Neural progenitor cell (in vitro differentiated cells): ENCODE measurements around the gene XPO5. TPM values are rescaled to one million over a fixed set of nuclear protein-coding genes. Genes with fewer than 3 reads are reported as not detected.

ENCODE experiments used
- DNase-seq: peaks from one replicate; pipeline ENCODE4 v3.0.0-alpha.2; 2016; ENCODE audit warnings: low spot score
- H2AFZ ChIP-seq: fragments of 200-600 bp; sonication (generic); replicated peaks from 2 replicates; pipeline ENCODE4 v1.6.1; 2016; ENCODE audit warnings: antibody characterized with exemption
- H3F3A ChIP-seq: fragments of 200-600 bp; sonication (generic); 2 replicates; pipeline ENCODE4 v1.6.1; 2016; ENCODE audit warnings: antibody characterized with exemption, low read depth
- H3K27ac ChIP-seq: fragments of 200-600 bp; sonication (generic); 2 replicates; pipeline ENCODE4 v1.5.1; 2016; ENCODE audit warnings: mild to moderate bottlenecking
- H3K27me3 ChIP-seq: fragments of 200-600 bp; sonication (generic); 2 replicates; pipeline ENCODE4 v1.6.1; 2016; ENCODE audit warnings: mild to moderate bottlenecking, moderate library complexity
- H3K36me3 ChIP-seq: fragments of 200-600 bp; sonication (generic); 2 replicates; pipeline ENCODE4 v1.5.1; 2016
- H3K4me1 ChIP-seq: fragments of 200-600 bp; sonication (generic); 2 replicates; pipeline ENCODE4 v1.6.1; 2016; ENCODE audit warnings: mixed run types
- H3K4me2 ChIP-seq: fragments of 200-600 bp; sonication (generic); 2 replicates; pipeline ENCODE4 v1.6.1; 2016
- H3K4me3 ChIP-seq: fragments of 200-600 bp; sonication (generic); 2 replicates; pipeline ENCODE4 v1.5.1; 2016
- H3K79me2 ChIP-seq: fragments of 200-600 bp; sonication (generic); 2 replicates; pipeline ENCODE4 v1.6.1; 2016; ENCODE audit warnings: low read depth
- H3K9ac ChIP-seq: fragments of 200-600 bp; sonication (generic); 2 replicates; pipeline ENCODE4 v1.6.1; 2016
- H3K9me3 ChIP-seq: fragments of 200-600 bp; sonication (generic); 2 replicates; pipeline ENCODE4 v1.5.1; 2016; ENCODE audit warnings: low read depth
- H4K20me1 ChIP-seq: fragments of 200-600 bp; sonication (generic); 2 replicates; pipeline ENCODE4 v1.6.1; 2016; ENCODE audit warnings: low read depth
- H3K27ac Mint-ChIP-seq: 3 replicates; pipeline ENCODE4 v1.8.0; 2021; ENCODE audit warnings: mixed read lengths
- H3K27me3 Mint-ChIP-seq: 2 replicates; pipeline ENCODE4 v1.8.0; 2022; ENCODE audit warnings: low read depth, mild to moderate bottlenecking, inconsistent platforms, moderate library complexity, mixed read lengths; ENCODE audit not compliant: insufficient read depth
- H3K36me3 Mint-ChIP-seq: 3 replicates; pipeline ENCODE4 v1.8.0; 2021; ENCODE audit warnings: mixed read lengths
- H3K4me1 Mint-ChIP-seq: 3 replicates; pipeline ENCODE4 v1.8.0; 2021; ENCODE audit warnings: mixed read lengths
- H3K4me3 Mint-ChIP-seq: 3 replicates; pipeline ENCODE4 v1.8.0; 2021; ENCODE audit warnings: mild to moderate bottlenecking, moderate library complexity, mixed read lengths
- H3K9me3 Mint-ChIP-seq: 3 replicates; pipeline ENCODE4 v1.8.0; 2020; ENCODE audit warnings: mixed read lengths
- EZH2 ChIP-seq: fragments of 200-600 bp; sonication (generic); IDR thresholded peaks from 2 replicates; pipeline ENCODE4 v1.6.1; 2017; ENCODE audit warnings: antibody characterized with exemption, mild to moderate bottlenecking, moderate library complexity
- EZH2phosphoT487 ChIP-seq: fragments of 200-600 bp; sonication (generic); IDR thresholded peaks from 2 replicates; pipeline ENCODE4 v1.6.1; 2017; ENCODE audit warnings: antibody characterized with exemption
- small RNA-seq: library from RNA; depleted of rRNA; stranded (forward); fragments of <200 nt; gene quantifications from one replicate; pipeline ENCODE3, GENCODE V24; 2015
- total RNA-seq: library from RNA; depleted of rRNA; stranded (reverse); fragments of >200 nt; gene quantifications from 2 replicates; pipeline ENCODE4 v1.2.3, GENCODE V29; 2015; ENCODE audit warnings: low replicate concordance
- TF ChIP-seq, protein P1 (sequence below): fragments of 200-600 bp; sonication (generic); IDR thresholded peaks from 2 replicates; pipeline ENCODE4 v1.5.1; 2017; ENCODE audit warnings: antibody characterized with exemption, mild to moderate bottlenecking

XPO5 gene
- total RNA-seq, 1 donor from 2014 or later: 65.0 TPM

DNA sequence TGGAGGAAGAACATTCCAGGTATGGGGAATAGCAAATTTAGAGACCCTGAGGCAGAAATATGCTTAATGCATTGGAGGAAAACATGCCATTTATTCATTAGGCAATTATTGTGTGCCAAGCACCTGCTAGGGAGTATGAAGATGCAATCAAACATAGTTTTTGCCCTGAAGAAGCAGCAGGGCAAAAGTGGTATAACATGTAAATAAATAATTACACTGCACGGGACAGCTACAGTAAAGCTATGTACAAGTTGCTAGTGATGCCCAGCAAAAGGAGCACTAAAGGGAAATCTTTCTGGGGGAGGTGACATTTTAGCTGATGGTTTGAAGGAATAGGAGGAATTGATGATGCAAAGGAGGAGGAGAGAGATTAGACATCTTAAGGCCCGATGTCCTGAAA, 99.1 kb downstream of the XPO5 start:
- H3K9me3 ChIP-seq: no peaks in the 10 kb centered on the region
- no peak overlapping the region for H3K27ac ChIP-seq
- peak overlapping the region; percentile 90 for H3K4me3 Mint-ChIP-seq
- H3K4me1 ChIP-seq: peaks cover 17% of the 10 kb centered on the region
- peaks cover 39% of the 10 kb centered on the region for H3K79me2 ChIP-seq
- DNase-seq: no peak
- peaks cover 26% of the 10 kb centered on the region for H4K20me1 ChIP-seq
- no peaks in the 10 kb centered on the region for H3F3A ChIP-seq
- no peaks in the 10 kb centered on the region for H3K27me3 ChIP-seq
- H3K4me1 Mint-ChIP-seq: peaks cover 35% of the 10 kb centered on the region
- peaks cover 5% of the 10 kb centered on the region for H3K36me3 Mint-ChIP-seq
- peak overlapping the region; percentile 76 for H3K4me3 ChIP-seq
- no peaks in the 10 kb centered on the region for H3K9me3 Mint-ChIP-seq
- no peaks in the 10 kb centered on the region for H3K27me3 Mint-ChIP-seq
- TF ChIP-seq EZH2phosphoT487 (no peak), EZH2 (no peak)
- TF ChIP-seq, protein P1, sequence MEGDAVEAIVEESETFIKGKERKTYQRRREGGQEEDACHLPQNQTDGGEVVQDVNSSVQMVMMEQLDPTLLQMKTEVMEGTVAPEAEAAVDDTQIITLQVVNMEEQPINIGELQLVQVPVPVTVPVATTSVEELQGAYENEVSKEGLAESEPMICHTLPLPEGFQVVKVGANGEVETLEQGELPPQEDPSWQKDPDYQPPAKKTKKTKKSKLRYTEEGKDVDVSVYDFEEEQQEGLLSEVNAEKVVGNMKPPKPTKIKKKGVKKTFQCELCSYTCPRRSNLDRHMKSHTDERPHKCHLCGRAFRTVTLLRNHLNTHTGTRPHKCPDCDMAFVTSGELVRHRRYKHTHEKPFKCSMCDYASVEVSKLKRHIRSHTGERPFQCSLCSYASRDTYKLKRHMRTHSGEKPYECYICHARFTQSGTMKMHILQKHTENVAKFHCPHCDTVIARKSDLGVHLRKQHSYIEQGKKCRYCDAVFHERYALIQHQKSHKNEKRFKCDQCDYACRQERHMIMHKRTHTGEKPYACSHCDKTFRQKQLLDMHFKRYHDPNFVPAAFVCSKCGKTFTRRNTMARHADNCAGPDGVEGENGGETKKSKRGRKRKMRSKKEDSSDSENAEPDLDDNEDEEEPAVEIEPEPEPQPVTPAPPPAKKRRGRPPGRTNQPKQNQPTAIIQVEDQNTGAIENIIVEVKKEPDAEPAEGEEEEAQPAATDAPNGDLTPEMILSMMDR: no peak
- H3K36me3 ChIP-seq: no peaks in the 10 kb centered on the region
- H2AFZ ChIP-seq: peak overlapping the region; percentile 98
- no peak overlapping the region for H3K9ac ChIP-seq
- H3K27ac Mint-ChIP-seq: peak overlapping the region; percentile 64
- H3K4me2 ChIP-seq: peak overlapping the region; percentile 94

DNA sequence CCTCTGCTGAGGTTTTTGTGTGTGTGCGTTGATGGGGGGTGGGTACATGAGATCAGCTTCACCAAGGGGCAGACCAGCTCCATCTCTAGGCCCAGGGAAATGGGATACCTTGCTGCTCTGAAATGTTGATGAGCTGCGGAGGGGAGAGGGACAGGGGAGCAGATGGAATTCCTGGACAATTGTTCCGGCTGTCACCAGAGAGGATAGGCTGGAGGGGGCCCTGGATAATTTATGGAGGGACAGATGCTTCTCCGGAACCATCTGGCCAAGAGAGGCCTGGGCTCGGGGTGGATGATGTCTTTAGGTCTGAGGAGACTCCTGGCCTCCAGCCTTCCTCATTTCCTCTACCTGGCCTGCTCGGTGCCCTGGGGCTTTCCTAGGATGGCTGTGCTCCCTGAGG, 100.3 kb downstream of the XPO5 start:
- Mint-ChIP-seq H3K27ac (no peak overlapping the region), H3K4me3 (no peak overlapping the region), H3K27me3 (no peaks in the 10 kb centered on the region), H3K4me1 (peaks cover 30% of the 10 kb centered on the region), H3K9me3 (no peaks in the 10 kb centered on the region), H3K36me3 (peaks cover 5% of the 10 kb centered on the region)
- H3K9me3 ChIP-seq: no peaks in the 10 kb centered on the region
- H3K4me3 ChIP-seq: no peak overlapping the region
- H3F3A ChIP-seq: no peaks in the 10 kb centered on the region
- DNase-seq: no peak
- no peak overlapping the region for H3K9ac ChIP-seq
- H3K27me3 ChIP-seq: no peaks in the 10 kb centered on the region
- no peaks in the 10 kb centered on the region for H3K36me3 ChIP-seq
- no peak overlapping the region for H3K27ac ChIP-seq
- TF ChIP-seq EZH2: no peak
- TF ChIP-seq EZH2phosphoT487: no peak
- TF ChIP-seq, protein P1: no peak
- peaks cover 14% of the 10 kb centered on the region for H4K20me1 ChIP-seq
- H2AFZ ChIP-seq: no peak overlapping the region
- peaks cover 32% of the 10 kb centered on the region for H3K79me2 ChIP-seq
- H3K4me2 ChIP-seq: no peak overlapping the region
- H3K4me1 ChIP-seq: peaks cover 17% of the 10 kb centered on the region

DNA sequence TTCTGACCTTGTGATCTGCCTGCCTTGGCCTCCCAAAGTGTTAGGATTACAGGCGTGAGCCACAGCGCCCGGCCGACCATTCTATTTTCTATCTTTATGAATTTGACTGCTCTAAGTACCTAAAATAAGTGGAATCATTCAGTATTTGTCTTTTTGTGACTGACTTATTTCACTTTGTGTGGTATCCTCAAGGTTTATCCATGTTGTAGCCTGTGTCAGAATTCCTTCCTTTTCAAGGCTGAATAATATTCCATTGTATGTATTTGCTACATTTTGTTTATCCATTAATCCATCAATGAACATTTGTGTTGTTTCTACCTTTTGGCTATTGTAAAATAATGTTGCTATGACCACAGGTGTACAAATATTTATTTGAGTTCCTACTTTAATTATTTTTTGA, 103.3 kb downstream of the XPO5 start:
- Mint-ChIP-seq H3K4me3 (no peak overlapping the region), H3K27ac (no peak overlapping the region), H3K27me3 (peaks cover 3% of the 10 kb centered on the region), H3K9me3 (no peaks in the 10 kb centered on the region), H3K36me3 (no peaks in the 10 kb centered on the region), H3K4me1 (peaks cover 13% of the 10 kb centered on the region)
- no peak overlapping the region for H3K9ac ChIP-seq
- no peak overlapping the region for H3K4me3 ChIP-seq
- H3K4me2 ChIP-seq: no peak overlapping the region
- H3K27ac ChIP-seq: no peak overlapping the region
- no peaks in the 10 kb centered on the region for H3K9me3 ChIP-seq
- no peaks in the 10 kb centered on the region for H3K27me3 ChIP-seq
- peaks cover 2% of the 10 kb centered on the region for H3K79me2 ChIP-seq
- no peak overlapping the region for H2AFZ ChIP-seq
- H3F3A ChIP-seq: peaks cover 11% of the 10 kb centered on the region
- TF ChIP-seq EZH2phosphoT487 (no peak), EZH2 (no peak)
- TF ChIP-seq, protein P1: no peak
- no peaks in the 10 kb centered on the region for H3K36me3 ChIP-seq
- no peaks in the 10 kb centered on the region for H4K20me1 ChIP-seq
- peaks cover 19% of the 10 kb centered on the region for H3K4me1 ChIP-seq
- no peak for DNase-seq

Small RNAs within 50 kb of the gene (small RNA-seq; reads per million reads assigned to genes)
- not detected for gene RF00426
- gene RNU6-1113P: not detected

Other genes with a start within 250 kb of the XPO5 start
- gene ZNF318, start 206.4 kb downstream of the XPO5 start, total RNA-seq: 17.6 TPM in 2 replicates
- 10.1 and 14.6 TPM in 2 replicates for gene ABCC10, start 148.5 kb downstream of the XPO5 start, total RNA-seq
- 1.1 TPM in 1 of 2 replicates, not detected in the other for gene DLK2, start 120.5 kb downstream of the XPO5 start, total RNA-seq
- gene TJAP1, start 98.5 kb downstream of the XPO5 start, total RNA-seq: 12.9 and 31.4 TPM in 2 replicates
- 0.37 TPM in 1 of 2 replicates, not detected in the other for gene LRRC73, start 65.7 kb downstream of the XPO5 start, total RNA-seq
- 102 and 117 TPM in 2 replicates for gene YIPF3, start 59.1 kb downstream of the XPO5 start, total RNA-seq
- 23.2 and 24.4 TPM in 2 replicates for gene POLR1C, start 58.9 kb downstream of the XPO5 start, total RNA-seq
- 10.7 and 17.0 TPM in 2 replicates for gene POLH, start 147 bp upstream of the XPO5 start, total RNA-seq
- gene GTPBP2, start 53.2 kb upstream of the XPO5 start, total RNA-seq: 45.5 and 77.1 TPM in 2 replicates
- gene MAD2L1BP, start 59.8 kb upstream of the XPO5 start, total RNA-seq: 52.0 and 88.1 TPM in 2 replicates
- 0.47 and 1.4 TPM in 2 replicates for gene RSPH9, start 69.0 kb upstream of the XPO5 start, total RNA-seq
- 34.5 and 52.7 TPM in 2 replicates for gene MRPS18A, start 111.8 kb upstream of the XPO5 start, total RNA-seq
- gene VEGFA, start 194.2 kb upstream of the XPO5 start, total RNA-seq: 49.6 and 78.6 TPM in 2 replicates